HL-60 (cell line): ENCODE data around the gene CAMTA1.

Source experiments
- DNase-seq, 2 experiments: peaks; one replicate each; pipeline ENCODE4 v3.0.0-alpha.2; 2010 to 2020; ENCODE audit warnings: low read depth in 1 of 2, low spot score in 1 of 2
- H3K27ac ChIP-seq: fragments of 250-450 bp; sonication (Bioruptor Pico); replicated peaks from 2 replicates; pipeline ENCODE4 v1.5.1; 2020; ENCODE audit warnings: mild to moderate bottlenecking, moderate library complexity
- H3K27me3 ChIP-seq: fragments of 250-450 bp; sonication (Bioruptor Pico); 2 replicates; pipeline ENCODE4 v1.5.1; 2021; ENCODE audit warnings: mild to moderate bottlenecking, moderate library complexity; ENCODE audit not compliant: insufficient read depth, poor library complexity, severe bottlenecking
- H3K4me3 ChIP-seq: replicated peaks from 2 replicates; pipeline ENCODE4 v1.5.1; 2011; ENCODE audit warnings: mild to moderate bottlenecking, control low read depth, low read length; ENCODE audit not compliant: insufficient read depth
- CTCF ChIP-seq: IDR thresholded peaks from one replicate; pipeline ENCODE4 v1.5.1; 2011; ENCODE audit warnings: low read length, control low read depth, inconsistent platforms; ENCODE audit not compliant: insufficient read depth
- GABPA ChIP-seq: IDR thresholded peaks from 2 replicates; pipeline ENCODE4 v1.6.1; 2012; ENCODE audit warnings: low read depth
- POLR2AphosphoS5 ChIP-seq: IDR thresholded peaks from 2 replicates; pipeline ENCODE4 v1.6.1; 2012; ENCODE audit warnings: low read depth
- REST ChIP-seq: IDR thresholded peaks from 2 replicates; pipeline ENCODE4 v1.6.1; 2012; ENCODE audit warnings: low read depth; ENCODE audit not compliant: insufficient replicate concordance
- SPI1 ChIP-seq: IDR thresholded peaks from 2 replicates; pipeline ENCODE4 v1.6.1; 2012; ENCODE audit warnings: low read depth, mild to moderate bottlenecking, borderline replicate concordance

CAMTA1 gene

GRCh38 chr1:7103361-7103782, 318.1 kb downstream of the CAMTA1 start:
- H3K27ac ChIP-seq: no peak overlapping the region
- no peak for DNase-seq
- H3K27me3 ChIP-seq: no peaks in the 10 kb centered on the region
- TF ChIP-seq SPI1 (no peak), POLR2AphosphoS5 (no peak), CTCF (no peak), GABPA (no peak), REST (no peak)
- H3K4me3 ChIP-seq: no peak overlapping the region

- TF ChIP-seq GABPA (no peak), POLR2AphosphoS5 (no peak), CTCF (no peak), SPI1 (no peak), REST (no peak)
- Histone ChIP-seq H3K4me3 (no peak overlapping the region), H3K27me3 (no peaks in the 10 kb centered on the region), H3K27ac (no peak overlapping the region)
- DNase-seq: no peak
Measured at GRCh38 chr1:7103874-7104273, 318.6 kb downstream of the CAMTA1 start.

GRCh38 chr1:7104339-7104738, 319.1 kb downstream of the CAMTA1 start:
- Histone ChIP-seq H3K27me3 (no peaks in the 10 kb centered on the region), H3K27ac (no peak overlapping the region), H3K4me3 (no peak overlapping the region)
- TF ChIP-seq GABPA (no peak), POLR2AphosphoS5 (no peak), SPI1 (no peak), CTCF (no peak), REST (no peak)
- DNase-seq: no peak
